ENCODE results near the gene COL4A2. TPM values are rescaled to one million over a fixed set of nuclear protein-coding genes. Genes with fewer than 3 reads are reported as not detected.
"Not testable (repeated sequence)": the region's sequence is repeated elsewhere in the genome, so short reads cannot be mapped to it uniquely, and the experiment has no call there.

Gene COL4A2
- total and polyA plus RNA-seq, 12 donors = 70.9 to 1,589 (median 171) TPM

GRCh38 chr13:110484290-110485048 is 177.4 kb downstream of the COL4A2 start:
- TF ChIP-seq POLR2A (IDR thresholded peaks at IDR 0.05) (no peak), CTCF (IDR thresholded peaks at IDR 0.05) (no peak)
- no peak for DNase-seq
- Histone ChIP-seq H3K4me3 (no peak overlapping the region), H3K9me3 (replicated peaks in 1 of 3) (no peaks in the 10 kb centered on the region), H3K27ac (no peak overlapping the region), H3K4me1 (replicated peaks in 1 of 2) (no peaks in the 10 kb centered on the region), H3K36me3 (replicated peaks in 1 of 2) (peaks cover 0 to 22% of the 10 kb centered on the region in 2 donors), H3K27me3 (no peaks in the 10 kb centered on the region)
- WGBS, 4 donors = 90 to 93% (median 91%) methylated on average over 14 to 18 of the region's 18 CpGs
- intact Hi-C loops (cut with DNase I) = no loop called here

GRCh38 chr13:110485604-110486003 is 178.5 kb downstream of the COL4A2 start:
- 67 to 87% (median 82%) methylated on average over 3 to 9 of the region's 9 CpGs for WGBS, 4 donors
- H3K36me3 ChIP-seq (replicated peaks in 1 of 2) = peaks cover 0 to 23% of the 10 kb centered on the region in 2 donors

GRCh38 chr13:110486061-110486715 is 179.1 kb downstream of the COL4A2 start:
- H3K4me1 ChIP-seq (replicated peaks in 1 of 2) = no peaks in the 10 kb centered on the region
- intact Hi-C loops (cut with DNase I) = no loop called here

More at GRCh38 chr13:110485604-110486003, 178.5 kb downstream of the COL4A2 start:
- H3K27me3 ChIP-seq = no peaks in the 10 kb centered on the region
- DNase-seq = no peak
- no peaks in the 10 kb centered on the region for H3K9me3 ChIP-seq (replicated peaks in 1 of 3)
- no peak overlapping the region for H3K27ac ChIP-seq
- intact Hi-C loops (cut with DNase I) = no loop called here
- no peak overlapping the region for H3K4me3 ChIP-seq
- no peaks in the 10 kb centered on the region for H3K4me1 ChIP-seq (replicated peaks in 1 of 2)
- TF ChIP-seq POLR2A (IDR thresholded peaks at IDR 0.05) (no peak), CTCF (IDR thresholded peaks at IDR 0.05) (no peak)

GRCh38 chr13:110486880-110487279 is 179.8 kb downstream of the COL4A2 start:
- H3K4me1 ChIP-seq (replicated peaks in 1 of 2); H3K27ac ChIP-seq; intact Hi-C loops (cut with DNase I); H3K9me3 ChIP-seq (replicated peaks in 1 of 3); DNase-seq; H3K4me3 ChIP-seq; H3K27me3 ChIP-seq: not testable (repeated sequence)
- WGBS, 4 donors = 82 to 98% (median 86%) methylated on average over 1 to 3 of the region's 3 CpGs
- H3K36me3 ChIP-seq (replicated peaks in 1 of 2) = peaks cover 0 to 35% of the 10 kb centered on the region in 2 donors

More at GRCh38 chr13:110486061-110486715, 179.1 kb downstream of the COL4A2 start:
- Histone ChIP-seq H3K27me3 (no peaks in the 10 kb centered on the region), H3K4me3 (no peak overlapping the region), H3K9me3 (replicated peaks in 1 of 3) (no peaks in the 10 kb centered on the region), H3K27ac (no peak overlapping the region), H3K36me3 (replicated peaks in 1 of 2) (peaks cover 0 to 29% of the 10 kb centered on the region in 2 donors)
- TF ChIP-seq POLR2A (IDR thresholded peaks at IDR 0.05) = no peak
- no peak for TF ChIP-seq CTCF (IDR thresholded peaks at IDR 0.05)
- WGBS, 4 donors = 89 to 93% (median 92%) methylated on average over 8 to 15 of the region's 15 CpGs
- no peak for DNase-seq
